SH-SY5Y (cell line): Measurements from ENCODE around the gene TBCCD1.

ENCODE experiments used
- GATA2 ChIP-seq: IDR thresholded peaks from 2 replicates; pipeline ENCODE4 v1.6.1; 2011; ENCODE audit warnings: mild to moderate bottlenecking, low read depth, low read length
- GATA3 ChIP-seq: IDR thresholded peaks from 2 replicates; pipeline ENCODE4 v1.6.1; 2011; ENCODE audit warnings: low read depth, mild to moderate bottlenecking, low read length, moderate library complexity

Gene TBCCD1

GRCh38 chr3:186540221-186540834 lies 26.8 kb downstream of the TBCCD1 start:
- no peak for TF ChIP-seq GATA3
- no peak for TF ChIP-seq GATA2

GRCh38 chr3:186538779-186539178 lies 28.4 kb downstream of the TBCCD1 start:
- no peak for TF ChIP-seq GATA3
- TF ChIP-seq GATA2 = no peak

- TF ChIP-seq GATA3 (0 out of 2 replicates have a peak, but pooled peaks have one; percentile 45), GATA2 (peak; percentile 61; the same call in 1 of the 2 replicates)
Measured at GRCh38 chr3:186536883-186537844, 30.0 kb downstream of the TBCCD1 start.

- TF ChIP-seq GATA3 (no peak), GATA2 (no peak)
Measured at GRCh38 chr3:186534113-186534669, 32.9 kb downstream of the TBCCD1 start.

GRCh38 chr3:186532598-186533072 lies 34.5 kb downstream of the TBCCD1 start:
- TF ChIP-seq GATA2 = peak; percentile 90
- 0 out of 2 replicates have a peak, but pooled peaks have one; percentile 50 for TF ChIP-seq GATA3

- TF ChIP-seq GATA2 (no peak), GATA3 (no peak)
Measured at GRCh38 chr3:186530415-186530814, 36.7 kb downstream of the TBCCD1 start.

GRCh38 chr3:186529201-186529999 lies 37.7 kb downstream of the TBCCD1 start:
- no peak for TF ChIP-seq GATA3
- TF ChIP-seq GATA2 = no peak

GRCh38 chr3:186526256-186526606 lies 40.9 kb downstream of the TBCCD1 start:
- no peak for TF ChIP-seq GATA2
- TF ChIP-seq GATA3 = no peak

- TF ChIP-seq GATA2 (no peak), GATA3 (no peak)
Measured at GRCh38 chr3:186525369-186526255, 41.5 kb downstream of the TBCCD1 start.

GRCh38 chr3:186524616-186525015 lies 42.5 kb downstream of the TBCCD1 start:
- TF ChIP-seq GATA2 = no peak
- no peak for TF ChIP-seq GATA3

- TF ChIP-seq GATA2 (no peak), GATA3 (no peak)
Measured at GRCh38 chr3:186523434-186523833, 43.7 kb downstream of the TBCCD1 start.

GRCh38 chr3:186523022-186523421 lies 44.1 kb downstream of the TBCCD1 start:
- TF ChIP-seq GATA2 = no peak
- TF ChIP-seq GATA3 = no peak
